GM23248 (cell line): ENCODE results near the gene CASK.

Source experiments
- EZH2 ChIP-seq: fragments of 200-600 bp; sonication (generic); IDR thresholded peaks from 2 replicates; pipeline ENCODE4 v1.6.1; 2018; ENCODE audit warnings: antibody characterized with exemption, mild to moderate bottlenecking; ENCODE audit not compliant: insufficient read depth, poor library complexity, severe bottlenecking
- EZH2phosphoT487 ChIP-seq: fragments of 200-600 bp; sonication (generic); IDR thresholded peaks from 2 replicates; pipeline ENCODE4 v1.6.1; 2018; ENCODE audit warnings: antibody characterized with exemption, moderate library complexity, mild to moderate bottlenecking, low read depth; ENCODE audit not compliant: insufficient read depth

DNA sequence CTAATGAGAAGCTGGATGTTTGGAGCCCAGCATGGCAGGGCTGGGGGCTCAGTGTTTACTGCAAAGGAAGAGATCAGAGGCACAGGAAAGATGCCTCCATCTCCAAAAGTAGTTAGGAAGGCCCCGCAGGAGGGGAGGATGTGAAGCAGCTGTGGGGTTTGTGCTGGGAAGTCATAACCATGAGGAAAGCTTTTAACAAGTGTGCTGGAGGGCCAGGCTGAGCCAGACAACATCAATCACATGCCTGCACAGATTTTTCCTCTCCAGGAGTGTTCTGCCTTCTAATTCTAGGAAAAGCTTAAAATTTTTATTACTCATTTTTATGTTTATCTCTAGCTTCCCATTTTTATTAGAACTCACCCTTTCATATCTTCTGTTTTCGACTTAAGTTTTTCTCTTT lies 134.0 kb downstream of the CASK start:
- TF ChIP-seq EZH2 (no peak), EZH2phosphoT487 (no peak)
